Upper lobe of left lung (tissue), 6 donors: Measurements from ENCODE around the gene SUSD6. TPM values are rescaled to one million over a fixed set of nuclear protein-coding genes. Genes with fewer than 3 reads are reported as not detected.
A peak's percentile ranks its signal among the peaks of the same experiment; 100 is the strongest.

Experiments
- ATAC-seq, 2 donors: fragments of 200-7000 bp; cut with Tn5 transposase; one replicate each; pipeline ENCODE4 v1.9.1; 2022; ENCODE audit warnings: mild to moderate bottlenecking in 2 of 2, moderate library complexity in 2 of 2; ENCODE audit not compliant: low FRiP score in 2 of 2
- DNase-seq, 2 donors: peaks; one replicate each; pipeline ENCODE4 v3.0.0-alpha.2; 2019 to 2020
- H3K27ac ChIP-seq, 4 donors: fragments of 200-600 bp; sonication (generic); one replicate each; pipeline ENCODE4 v1.5.1; 2016 to 2019
- H3K27me3 ChIP-seq, 4 donors: fragments of 200-600 bp; sonication (generic); one replicate each; pipeline ENCODE4 v1.5.1; 2017 to 2019
- H3K36me3 ChIP-seq, 4 donors: fragments of 200-600 bp; sonication (generic); one replicate each; pipeline ENCODE4 v1.5.1; 2016 to 2019
- H3K4me1 ChIP-seq, 4 donors: fragments of 200-600 bp; sonication (generic); one replicate each; pipeline ENCODE4 v1.5.1; 2018 to 2019
- H3K4me3 ChIP-seq, 4 donors: fragments of 200-600 bp; sonication (generic); one replicate each; pipeline ENCODE4 v1.5.1; 2017 to 2019; ENCODE audit warnings: mild to moderate bottlenecking in 2 of 4, moderate library complexity in 1 of 4
- H3K9me3 ChIP-seq, 4 donors: fragments of 200-600 bp; sonication (generic); one replicate each; pipeline ENCODE4 v1.5.1; 2018 to 2019
- EP300 ChIP-seq, 4 donors: sonication (generic); formaldehyde crosslinking; IDR thresholded peaks; one replicate each; pipeline ENCODE4 v1.5.1; 2017; ENCODE audit warnings: antibody characterized with exemption in 4 of 4, control low read depth in 2 of 4
- POLR2A ChIP-seq, 4 donors: fragments of 450-650 bp; IDR thresholded peaks; one replicate each; pipeline ENCODE4 v1.5.1; 2016 to 2017; ENCODE audit warnings: antibody characterized with exemption in 4 of 4, mild to moderate bottlenecking in 2 of 4
- POLR2AphosphoS5 ChIP-seq, 2 donors: sonication (generic); formaldehyde crosslinking; IDR thresholded peaks; one replicate each; pipeline ENCODE4 v1.5.1; 2017; ENCODE audit warnings: antibody characterized with exemption in 2 of 2
- WGBS, 2 donors: methylation state at CpG; one replicate each; pipeline ENCODE4 v1.1.5; 2017 to 2018; 5-methylcytosine and 5-hydroxymethylcytosine counted together
- total RNA-seq, 6 donors: library from RNA; depleted of rRNA in 4 of 6; stranded (reverse); fragments of >200 nt in 4 of 6; gene quantifications; one replicate each; pipeline versions ENCODE4 v1.1.0 to v1.2.1, GENCODE V29; 2016 to 2021
- TF ChIP-seq, protein P1 (sequence below), 6 experiments: fragments of 450-650 bp in 4 of 6; fragments of 200-600 bp in 2 of 6; sonication (generic) in 2 of 6; IDR thresholded peaks; one replicate each; pipeline ENCODE4 v1.5.1; 2016 to 2019; ENCODE audit warnings: antibody characterized with exemption in 6 of 6
- donor health status: DM: no; HTN: no; CAD: no; lungs with moderate emphysema.
- donor health status: DM: no; HTN: yes; CAD: no; lungs with severe emphysema.

The SUSD6 gene
- total RNA-seq, 6 donors from 2014 or later: 63.4 to 90.4 (median 81.6) TPM

DNA sequence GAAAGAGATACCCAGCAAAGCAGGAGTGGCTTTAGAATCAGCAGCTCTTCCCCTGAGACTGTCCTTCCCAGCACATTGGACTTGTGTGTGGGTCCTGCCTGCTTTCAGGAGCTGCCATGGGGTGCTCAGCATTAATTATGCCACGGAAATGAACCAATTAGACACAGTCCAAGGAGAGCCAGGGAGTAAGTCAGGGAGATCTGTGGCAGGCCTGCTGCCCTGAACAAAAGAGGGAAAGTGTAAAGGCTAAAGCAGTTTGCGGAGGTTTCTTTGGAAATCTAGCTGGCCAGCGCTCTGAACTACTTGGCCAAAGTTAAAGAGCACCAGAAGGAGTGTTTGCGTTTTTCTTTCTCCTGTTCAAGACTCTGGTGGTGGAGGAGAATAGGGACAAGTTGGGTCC is 89.9 kb downstream of the SUSD6 start:
- no peak for DNase-seq
- Histone ChIP-seq H3K9me3 (no peaks in the 10 kb centered on the region), H3K4me1 (peaks cover 66 to 86% (median 77%) of the 10 kb centered on the region in 4 donors), H3K27ac (peak overlapping the region in 3 of 4 donors; percentile 31 to 83 (median 77)), H3K36me3 (peaks cover 0 to 30% (median 13%) of the 10 kb centered on the region in 4 donors), H3K4me3 (no peak overlapping the region), H3K27me3 (no peaks in the 10 kb centered on the region)
- WGBS, 2 donors: 52 to 67% methylated on average over 4 of the region's 4 CpGs
- TF ChIP-seq, protein P1, sequence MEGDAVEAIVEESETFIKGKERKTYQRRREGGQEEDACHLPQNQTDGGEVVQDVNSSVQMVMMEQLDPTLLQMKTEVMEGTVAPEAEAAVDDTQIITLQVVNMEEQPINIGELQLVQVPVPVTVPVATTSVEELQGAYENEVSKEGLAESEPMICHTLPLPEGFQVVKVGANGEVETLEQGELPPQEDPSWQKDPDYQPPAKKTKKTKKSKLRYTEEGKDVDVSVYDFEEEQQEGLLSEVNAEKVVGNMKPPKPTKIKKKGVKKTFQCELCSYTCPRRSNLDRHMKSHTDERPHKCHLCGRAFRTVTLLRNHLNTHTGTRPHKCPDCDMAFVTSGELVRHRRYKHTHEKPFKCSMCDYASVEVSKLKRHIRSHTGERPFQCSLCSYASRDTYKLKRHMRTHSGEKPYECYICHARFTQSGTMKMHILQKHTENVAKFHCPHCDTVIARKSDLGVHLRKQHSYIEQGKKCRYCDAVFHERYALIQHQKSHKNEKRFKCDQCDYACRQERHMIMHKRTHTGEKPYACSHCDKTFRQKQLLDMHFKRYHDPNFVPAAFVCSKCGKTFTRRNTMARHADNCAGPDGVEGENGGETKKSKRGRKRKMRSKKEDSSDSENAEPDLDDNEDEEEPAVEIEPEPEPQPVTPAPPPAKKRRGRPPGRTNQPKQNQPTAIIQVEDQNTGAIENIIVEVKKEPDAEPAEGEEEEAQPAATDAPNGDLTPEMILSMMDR (IDR thresholded peaks at IDR 0.05): no peak
- TF ChIP-seq POLR2A (IDR thresholded peaks at IDR 0.05) (no peak), EP300 (IDR thresholded peaks at IDR 0.05) (no peak), POLR2AphosphoS5 (IDR thresholded peaks at IDR 0.05) (no peak)
- no peak for ATAC-seq

DNA sequence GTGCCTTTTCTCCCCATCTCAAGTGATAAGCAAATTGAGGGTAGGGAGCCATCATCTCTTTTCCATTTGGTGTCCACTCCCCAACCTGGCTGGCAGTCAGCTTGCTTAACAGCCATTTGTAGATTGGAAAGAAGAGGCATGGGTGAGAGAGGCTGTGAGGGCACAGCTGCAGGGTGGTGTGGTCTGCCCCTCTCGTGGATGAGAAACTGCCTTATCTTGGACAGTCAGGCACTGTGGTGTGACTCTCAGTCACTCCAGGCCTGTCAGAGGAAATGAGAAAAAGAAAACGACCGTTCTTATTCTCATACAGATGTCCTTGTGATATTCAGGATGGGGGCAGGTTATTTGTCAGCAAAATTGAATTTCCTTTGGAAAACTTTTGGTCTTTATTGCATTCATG is 90.5 kb downstream of the SUSD6 start:
- Histone ChIP-seq H3K4me1 (peaks cover 61 to 80% (median 71%) of the 10 kb centered on the region in 4 donors), H3K27ac (peak overlapping the region; percentile 27 to 83 (median 61)), H3K27me3 (no peaks in the 10 kb centered on the region), H3K36me3 (peaks cover 0 to 36% (median 18%) of the 10 kb centered on the region in 4 donors), H3K4me3 (no peak overlapping the region), H3K9me3 (no peaks in the 10 kb centered on the region)
- TF ChIP-seq POLR2A (IDR thresholded peaks at IDR 0.05) (no peak), POLR2AphosphoS5 (IDR thresholded peaks at IDR 0.05) (no peak), EP300 (IDR thresholded peaks at IDR 0.05) (no peak)
- TF ChIP-seq, protein P1 (IDR thresholded peaks at IDR 0.05): no peak
- ATAC-seq (peak in 1 of 2 donors; percentile 53), DNase-seq (no peak)
- 15 to 33% methylated on average over 3 of the region's 3 CpGs for WGBS, 2 donors

DNA sequence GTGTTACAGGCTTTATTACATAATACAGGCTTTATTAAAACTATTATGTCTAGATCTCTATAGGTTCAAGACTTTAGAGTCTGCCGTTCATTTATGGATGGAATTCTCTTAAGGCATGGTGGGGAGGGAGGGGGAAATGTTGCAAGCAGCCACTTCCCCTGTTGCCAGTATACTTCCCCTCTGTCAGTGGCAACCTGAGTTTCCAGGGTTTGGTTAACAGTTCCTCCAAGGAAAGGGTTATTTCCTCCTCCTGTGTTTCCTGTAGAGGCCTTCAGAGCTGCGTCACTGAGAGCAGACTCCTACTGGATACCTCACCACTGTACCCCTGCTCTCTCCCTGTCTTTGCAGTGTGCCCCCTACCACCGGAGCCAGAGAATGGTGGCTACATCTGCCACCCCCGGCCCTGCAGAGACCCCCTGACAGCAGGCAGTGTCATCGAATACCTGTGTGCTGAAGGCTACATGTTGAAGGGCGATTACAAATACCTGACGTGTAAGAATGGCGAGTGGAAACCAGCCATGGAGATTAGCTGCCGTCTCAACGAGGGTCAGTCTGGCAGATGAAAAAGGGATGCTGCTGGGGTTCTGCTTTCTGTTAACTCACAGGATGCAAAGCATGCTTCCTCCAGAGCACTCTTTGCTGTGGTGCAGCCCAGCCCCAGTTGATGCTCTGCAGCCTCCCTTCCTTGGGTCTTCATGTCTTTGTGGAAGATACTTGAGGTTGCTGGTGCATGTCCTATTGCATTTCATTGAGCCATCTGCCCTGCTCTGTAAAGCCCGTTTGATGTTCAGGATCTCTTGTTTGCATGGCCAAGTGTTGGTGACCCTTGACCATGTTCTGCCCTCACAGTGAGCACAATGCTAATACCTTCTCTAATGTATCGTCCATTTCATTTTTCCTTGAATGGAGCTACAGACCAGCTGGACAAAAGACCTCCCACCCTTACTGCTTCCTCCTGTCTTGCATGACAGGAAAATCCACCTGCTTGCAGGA is 91.9 kb downstream of the SUSD6 start:
- peaks cover 0 to 51% (median 19%) of the 10 kb centered on the region in 4 donors for H3K36me3 ChIP-seq
- no peaks in the 10 kb centered on the region for H3K9me3 ChIP-seq
- no peak overlapping the region for H3K4me3 ChIP-seq
- peak overlapping the region; percentile 45 to 83 (median 76) for H3K27ac ChIP-seq
- peak; percentile 62 to 78 for ATAC-seq
- TF ChIP-seq EP300 (IDR thresholded peaks at IDR 0.05) (no peak), POLR2AphosphoS5 (IDR thresholded peaks at IDR 0.05) (peak; percentile 20 to 31)
- TF ChIP-seq, protein P1 (IDR thresholded peaks at IDR 0.05): no peak
- DNase-seq: peak in 1 of 2 donors; percentile 64
- WGBS, 2 donors: 52 to 58% methylated on average over 11 to 12 of the region's 12 CpGs
- H3K27me3 ChIP-seq: no peaks in the 10 kb centered on the region
- H3K4me1 ChIP-seq: peaks cover 46 to 65% (median 60%) of the 10 kb centered on the region in 4 donors

DNA sequence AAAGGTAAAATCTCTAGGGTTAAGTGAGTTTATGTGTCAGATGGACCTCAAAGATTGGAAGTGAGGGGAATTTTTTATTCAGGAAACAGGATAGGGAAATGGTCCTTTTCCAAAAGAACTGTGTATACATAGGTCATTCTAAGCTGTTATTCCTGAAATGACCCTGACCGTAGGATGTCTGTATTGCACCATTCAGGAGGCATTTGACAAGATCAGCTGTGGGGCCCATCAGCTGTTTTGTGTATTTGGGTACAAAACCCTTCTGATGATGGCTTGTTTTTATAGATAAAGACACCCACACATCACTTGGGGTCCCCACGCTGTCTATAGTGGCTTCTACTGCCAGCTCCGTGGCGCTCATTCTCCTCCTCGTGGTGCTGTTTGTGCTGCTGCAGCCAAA is 92.9 kb downstream of the SUSD6 start:
- 86 to 88% methylated on average over 5 of the region's 5 CpGs for WGBS, 2 donors
- no peak for ATAC-seq
- no peak overlapping the region for H3K4me3 ChIP-seq
- H3K4me1 ChIP-seq: peaks cover 47 to 64% (median 53%) of the 10 kb centered on the region in 4 donors
- H3K27me3 ChIP-seq: no peaks in the 10 kb centered on the region
- no peaks in the 10 kb centered on the region for H3K9me3 ChIP-seq
- no peak for TF ChIP-seq EP300 (IDR thresholded peaks at IDR 0.05)
- no peak for TF ChIP-seq POLR2AphosphoS5 (IDR thresholded peaks at IDR 0.05)
- H3K36me3 ChIP-seq: peaks cover 5 to 61% (median 28%) of the 10 kb centered on the region in 4 donors
- peak overlapping the region in 3 of 4 donors; percentile 3 to 51 (median 33) for H3K27ac ChIP-seq
- no peak for DNase-seq

DNA sequence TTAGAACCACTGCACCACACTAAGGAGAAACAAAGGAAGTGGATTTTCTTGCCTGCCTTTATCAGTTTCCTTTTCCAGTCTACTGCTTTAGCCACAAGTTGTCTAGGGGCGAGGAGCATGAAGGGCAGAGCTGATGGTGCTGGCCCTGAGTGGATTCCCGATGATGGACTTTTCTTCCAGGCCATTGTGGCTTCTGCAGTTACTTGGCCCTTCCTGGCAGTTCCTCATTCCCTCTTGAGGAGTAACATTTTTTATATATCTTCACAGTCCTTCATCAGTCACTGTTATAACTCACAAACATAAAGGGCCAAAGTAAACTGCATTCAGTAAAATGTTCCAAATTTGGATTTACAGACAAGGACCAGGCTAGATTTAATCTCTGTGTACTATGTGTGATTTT is 94.3 kb downstream of the SUSD6 start:
- WGBS, 2 donors: 31 to 54% methylated on average over 2 of the region's 2 CpGs
- H3K27me3 ChIP-seq: no peaks in the 10 kb centered on the region
- ATAC-seq: no peak
- no peak for DNase-seq
- peaks cover 44 to 64% (median 55%) of the 10 kb centered on the region in 4 donors for H3K4me1 ChIP-seq
- no peaks in the 10 kb centered on the region for H3K9me3 ChIP-seq
- no peak overlapping the region for H3K4me3 ChIP-seq
- H3K36me3 ChIP-seq: peaks cover 10 to 74% (median 34%) of the 10 kb centered on the region in 4 donors
- TF ChIP-seq EP300 (IDR thresholded peaks at IDR 0.05): no peak
- TF ChIP-seq, protein P1 (IDR thresholded peaks at IDR 0.05): no peak
- H3K27ac ChIP-seq: peak overlapping the region in 1 of 4 donors; percentile 26
